ENCODE results near the gene AFP. TPM values are rescaled to one million over a fixed set of nuclear protein-coding genes. Genes with fewer than 3 reads are reported as not detected.
"Not testable (repeated sequence)": the region's sequence is repeated elsewhere in the genome, so short reads cannot be mapped to it uniquely, and the experiment has no call there.

The AFP gene
- total RNA-seq: not detected

GRCh38 chr4:73435984-73436383, at the start of gene AFP:
Gene AFP, plus strand, starts transcription at chr4:73436221. Its CDS starts 42 bp downstream, at chr4:73436263.
- no peak for TF ChIP-seq POLR2A (IDR thresholded peaks at IDR 0.05)
- no peak for TF ChIP-seq CTCF (IDR thresholded peaks at IDR 0.05)
- no peak within 1 kb of the TSS for H3K4me3 ChIP-seq

GRCh38 chr4:73387552-73387951, 48.5 kb upstream of the AFP start:
- TF ChIP-seq CTCF (IDR thresholded peaks at IDR 0.05): no peak
- TF ChIP-seq POLR2A (IDR thresholded peaks at IDR 0.05): no peak
- Histone ChIP-seq H3K36me3 (no peaks in the 10 kb centered on the region), H3K27me3 (no peaks in the 10 kb centered on the region), H3K9me3 (no peaks in the 10 kb centered on the region), H3K27ac (no peak overlapping the region), H3K4me3 (no peak overlapping the region), H3K4me1 (no peaks in the 10 kb centered on the region)
- DNase-seq: no peak

More at GRCh38 chr4:73435984-73436383, at the start of gene AFP:
- Histone ChIP-seq H3K9me3 (no peaks in the 10 kb centered on the region), H3K4me1 (peaks cover 0 to 5% (median 0%) of the 10 kb centered on the region in 4 donors), H3K27ac (no peak within 1 kb of the TSS), H3K36me3 (no peaks in the 10 kb centered on the region), H3K27me3 (no peaks in the 10 kb centered on the region)
- DNase-seq: no peak

- H3K4me3 ChIP-seq: no peak overlapping the region
- no peaks in the 10 kb centered on the region for H3K36me3 ChIP-seq
- H3K27me3 ChIP-seq: no peaks in the 10 kb centered on the region
- DNase-seq: no peak
- no peak overlapping the region for H3K27ac ChIP-seq
- TF ChIP-seq CTCF (IDR thresholded peaks at IDR 0.05): no peak
- TF ChIP-seq POLR2A (IDR thresholded peaks at IDR 0.05): no peak
- no peaks in the 10 kb centered on the region for H3K4me1 ChIP-seq
- no peaks in the 10 kb centered on the region for H3K9me3 ChIP-seq
Measured at GRCh38 chr4:73388887-73389286, 47.1 kb upstream of the AFP start.

GRCh38 chr4:73389663-73390062, 46.4 kb upstream of the AFP start:
- not testable (repeated sequence) for H3K27me3 ChIP-seq, H3K4me3 ChIP-seq, H3K4me1 ChIP-seq, H3K36me3 ChIP-seq, DNase-seq, H3K27ac ChIP-seq, H3K9me3 ChIP-seq

GRCh38 chr4:73391774-73392173, 44.2 kb upstream of the AFP start:
- Histone ChIP-seq H3K27ac (no peak overlapping the region), H3K4me3 (no peak overlapping the region), H3K9me3 (no peaks in the 10 kb centered on the region), H3K27me3 (no peaks in the 10 kb centered on the region), H3K36me3 (no peaks in the 10 kb centered on the region), H3K4me1 (no peaks in the 10 kb centered on the region)
- TF ChIP-seq POLR2A (IDR thresholded peaks at IDR 0.05): no peak
- TF ChIP-seq CTCF (IDR thresholded peaks at IDR 0.05): no peak
- DNase-seq: no peak

- no peak for TF ChIP-seq POLR2A (IDR thresholded peaks at IDR 0.05)
- no peak for TF ChIP-seq CTCF (IDR thresholded peaks at IDR 0.05)
- H3K27ac ChIP-seq: no peak overlapping the region
- H3K9me3 ChIP-seq: no peaks in the 10 kb centered on the region
- H3K27me3 ChIP-seq: no peaks in the 10 kb centered on the region
- H3K36me3 ChIP-seq: no peaks in the 10 kb centered on the region
- no peak for DNase-seq
- no peaks in the 10 kb centered on the region for H3K4me1 ChIP-seq
- no peak overlapping the region for H3K4me3 ChIP-seq
Measured at GRCh38 chr4:73392936-73393335, 43.1 kb upstream of the AFP start.
